ENCODE measurements around the gene OAS2.

- no peak for TF ChIP-seq CTCF (IDR thresholded peaks at IDR 0.05; ENCODE audit: insufficient read depth, low read depth, low read length)
- TF ChIP-seq EZH2 (IDR thresholded peaks at IDR 0.05; ENCODE audit: insufficient read depth, low read length) = no peak
Measured at GRCh38 chr12:112977139-112977538, 1.2 kb upstream of the OAS2 start.
